Muscle layer of colon (tissue), 2 donors: ENCODE data around the gene ANKS3.

Experiments
- H3K27ac ChIP-seq: one replicate; pipeline ENCODE4 v1.7.0; 2013; ENCODE audit warnings: low read depth, mild to moderate bottlenecking, low read length, moderate library complexity
- H3K27me3 ChIP-seq, 2 donors: one replicate each; pipeline ENCODE4 v1.7.0; 2013; ENCODE audit warnings: low read length in 2 of 2, mild to moderate bottlenecking in 2 of 2; ENCODE audit not compliant: insufficient read depth in 2 of 2, control insufficient read depth in 1 of 2
- H3K36me3 ChIP-seq: one replicate; pipeline ENCODE4 v1.7.0; 2013; ENCODE audit warnings: mild to moderate bottlenecking, low read length; ENCODE audit not compliant: insufficient read depth
- H3K4me1 ChIP-seq: one replicate; pipeline ENCODE4 v1.7.0; 2013; ENCODE audit warnings: mild to moderate bottlenecking, low read length; ENCODE audit not compliant: insufficient read depth
- H3K4me3 ChIP-seq, 2 donors: one replicate each; pipeline ENCODE4 v1.7.0; 2013; ENCODE audit warnings: low read length in 2 of 2, low read depth in 1 of 2, mild to moderate bottlenecking in 1 of 2, moderate library complexity in 1 of 2
- H3K9ac ChIP-seq: one replicate; pipeline ENCODE4 v1.7.0; 2013; ENCODE audit warnings: low read length
- H3K9me3 ChIP-seq: one replicate; pipeline ENCODE4 v1.7.0; 2013; ENCODE audit warnings: mild to moderate bottlenecking, low read length
- donor health status: abdominal sarcoma.
- donor health status: Adenocarcinoma of cecum.

The ANKS3 gene

GRCh38 chr16:4700380-4700996 is 33.6 kb downstream of the ANKS3 start:
- H3K4me1 ChIP-seq: peaks cover 2% of the 10 kb centered on the region
- H3K9ac ChIP-seq: no peak overlapping the region
- no peak overlapping the region for H3K4me3 ChIP-seq
- H3K9me3 ChIP-seq: no peaks in the 10 kb centered on the region
- H3K36me3 ChIP-seq: peaks cover 77% of the 10 kb centered on the region
- H3K27me3 ChIP-seq: no peaks in the 10 kb centered on the region
- no peak overlapping the region for H3K27ac ChIP-seq

- peaks cover 71% of the 10 kb centered on the region for H3K36me3 ChIP-seq
- no peaks in the 10 kb centered on the region for H3K27me3 ChIP-seq
- H3K9me3 ChIP-seq: no peaks in the 10 kb centered on the region
- H3K4me1 ChIP-seq: peaks cover 13% of the 10 kb centered on the region
- no peak overlapping the region for H3K9ac ChIP-seq
- H3K4me3 ChIP-seq: no peak overlapping the region
- H3K27ac ChIP-seq: no peak overlapping the region
These were observed 35.0 kb downstream of the ANKS3 start for GRCh38 chr16:4699046-4699556.

- H3K4me3 ChIP-seq: no peak overlapping the region
- no peak overlapping the region for H3K9ac ChIP-seq
- peaks cover 13% of the 10 kb centered on the region for H3K4me1 ChIP-seq
- H3K36me3 ChIP-seq: peaks cover 65% of the 10 kb centered on the region
- H3K27ac ChIP-seq: no peak overlapping the region
- H3K9me3 ChIP-seq: no peaks in the 10 kb centered on the region
- H3K27me3 ChIP-seq: no peaks in the 10 kb centered on the region
These were observed 35.6 kb downstream of the ANKS3 start for GRCh38 chr16:4698321-4699045.

GRCh38 chr16:4697848-4698291 is 36.2 kb downstream of the ANKS3 start:
- Histone ChIP-seq H3K4me3 (no peak overlapping the region), H3K9me3 (no peaks in the 10 kb centered on the region), H3K4me1 (peaks cover 15% of the 10 kb centered on the region), H3K27me3 (no peaks in the 10 kb centered on the region), H3K27ac (no peak overlapping the region), H3K36me3 (peaks cover 65% of the 10 kb centered on the region), H3K9ac (no peak overlapping the region)

- Histone ChIP-seq H3K27me3 (no peaks in the 10 kb centered on the region), H3K27ac (no peak overlapping the region), H3K4me1 (peaks cover 20% of the 10 kb centered on the region), H3K4me3 (no peak overlapping the region), H3K9ac (no peak overlapping the region), H3K36me3 (peaks cover 58% of the 10 kb centered on the region), H3K9me3 (no peaks in the 10 kb centered on the region)
These were observed 36.9 kb downstream of the ANKS3 start for GRCh38 chr16:4696905-4697847.

GRCh38 chr16:4696172-4696904 is 37.7 kb downstream of the ANKS3 start:
- Histone ChIP-seq H3K36me3 (peaks cover 50% of the 10 kb centered on the region), H3K27ac (no peak overlapping the region)

GRCh38 chr16:4695473-4696171 is 38.4 kb downstream of the ANKS3 start:
- Histone ChIP-seq H3K4me1 (peaks cover 20% of the 10 kb centered on the region), H3K9ac (no peak overlapping the region), H3K27me3 (no peaks in the 10 kb centered on the region), H3K27ac (no peak overlapping the region), H3K9me3 (no peaks in the 10 kb centered on the region), H3K4me3 (no peak overlapping the region), H3K36me3 (peaks cover 43% of the 10 kb centered on the region)

More at GRCh38 chr16:4696172-4696904, 37.7 kb downstream of the ANKS3 start:
- H3K27me3 ChIP-seq: no peaks in the 10 kb centered on the region
- H3K9ac ChIP-seq: no peak overlapping the region
- H3K9me3 ChIP-seq: no peaks in the 10 kb centered on the region
- H3K4me1 ChIP-seq: peaks cover 20% of the 10 kb centered on the region
- H3K4me3 ChIP-seq: no peak overlapping the region

- Histone ChIP-seq H3K4me3 (peak overlapping the region in 1 of 2 donors; percentile 66), H3K9me3 (no peaks in the 10 kb centered on the region), H3K27me3 (no peaks in the 10 kb centered on the region), H3K36me3 (peaks cover 35% of the 10 kb centered on the region), H3K4me1 (peaks cover 20% of the 10 kb centered on the region), H3K27ac (peak overlapping the region; percentile 61), H3K9ac (peak overlapping the region; percentile 27)
These were observed 39.2 kb downstream of the ANKS3 start for GRCh38 chr16:4694642-4695451.

- Histone ChIP-seq H3K27ac (peak overlapping the region; percentile 90), H3K4me3 (peak overlapping the region; percentile 66 to 75), H3K4me1 (peaks cover 20% of the 10 kb centered on the region), H3K36me3 (peaks cover 28% of the 10 kb centered on the region), H3K27me3 (no peaks in the 10 kb centered on the region), H3K9me3 (no peaks in the 10 kb centered on the region), H3K9ac (peak overlapping the region; percentile 27)
These were observed 40.0 kb downstream of the ANKS3 start for GRCh38 chr16:4693956-4694641.
